Measurements from ENCODE around the gene TEX26.
A peak's percentile ranks its signal among the peaks of the same experiment; 100 is the strongest.

The TEX26 gene

DNA sequence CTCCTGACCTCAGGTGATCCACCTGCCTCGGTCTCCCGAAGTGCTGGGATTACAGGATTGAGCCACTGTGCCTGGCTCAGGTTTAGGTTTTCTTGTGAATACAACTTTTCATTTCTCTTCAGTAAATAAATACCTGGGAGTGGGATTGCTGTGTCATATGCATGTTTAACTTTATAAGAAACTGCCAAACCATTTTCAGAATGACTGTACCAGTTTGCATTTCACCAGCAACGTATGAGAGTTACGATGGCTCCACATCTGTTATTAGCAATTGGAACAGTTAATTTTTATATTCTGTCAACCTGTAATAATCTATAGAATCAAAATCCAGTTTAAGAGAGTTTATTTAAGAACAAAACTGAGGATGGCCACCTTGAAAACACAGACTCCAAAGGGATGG lies 52.2 kb downstream of the TEX26 start:
- Histone ChIP-seq H3K27me3 (no peaks in the 10 kb centered on the region), H3K36me3 (no peaks in the 10 kb centered on the region), H3K4me1 (no peaks in the 10 kb centered on the region), H3K4me3 (ENCODE audit: low read depth, low read length) (no peak overlapping the region), H3K9me3 (no peaks in the 10 kb centered on the region)
- DNase-seq, result no peak
- TF ChIP-seq, protein P1, sequence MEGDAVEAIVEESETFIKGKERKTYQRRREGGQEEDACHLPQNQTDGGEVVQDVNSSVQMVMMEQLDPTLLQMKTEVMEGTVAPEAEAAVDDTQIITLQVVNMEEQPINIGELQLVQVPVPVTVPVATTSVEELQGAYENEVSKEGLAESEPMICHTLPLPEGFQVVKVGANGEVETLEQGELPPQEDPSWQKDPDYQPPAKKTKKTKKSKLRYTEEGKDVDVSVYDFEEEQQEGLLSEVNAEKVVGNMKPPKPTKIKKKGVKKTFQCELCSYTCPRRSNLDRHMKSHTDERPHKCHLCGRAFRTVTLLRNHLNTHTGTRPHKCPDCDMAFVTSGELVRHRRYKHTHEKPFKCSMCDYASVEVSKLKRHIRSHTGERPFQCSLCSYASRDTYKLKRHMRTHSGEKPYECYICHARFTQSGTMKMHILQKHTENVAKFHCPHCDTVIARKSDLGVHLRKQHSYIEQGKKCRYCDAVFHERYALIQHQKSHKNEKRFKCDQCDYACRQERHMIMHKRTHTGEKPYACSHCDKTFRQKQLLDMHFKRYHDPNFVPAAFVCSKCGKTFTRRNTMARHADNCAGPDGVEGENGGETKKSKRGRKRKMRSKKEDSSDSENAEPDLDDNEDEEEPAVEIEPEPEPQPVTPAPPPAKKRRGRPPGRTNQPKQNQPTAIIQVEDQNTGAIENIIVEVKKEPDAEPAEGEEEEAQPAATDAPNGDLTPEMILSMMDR (IDR thresholded peaks at IDR 0.05; ENCODE audit: low read depth, low read length), result no peak

DNA sequence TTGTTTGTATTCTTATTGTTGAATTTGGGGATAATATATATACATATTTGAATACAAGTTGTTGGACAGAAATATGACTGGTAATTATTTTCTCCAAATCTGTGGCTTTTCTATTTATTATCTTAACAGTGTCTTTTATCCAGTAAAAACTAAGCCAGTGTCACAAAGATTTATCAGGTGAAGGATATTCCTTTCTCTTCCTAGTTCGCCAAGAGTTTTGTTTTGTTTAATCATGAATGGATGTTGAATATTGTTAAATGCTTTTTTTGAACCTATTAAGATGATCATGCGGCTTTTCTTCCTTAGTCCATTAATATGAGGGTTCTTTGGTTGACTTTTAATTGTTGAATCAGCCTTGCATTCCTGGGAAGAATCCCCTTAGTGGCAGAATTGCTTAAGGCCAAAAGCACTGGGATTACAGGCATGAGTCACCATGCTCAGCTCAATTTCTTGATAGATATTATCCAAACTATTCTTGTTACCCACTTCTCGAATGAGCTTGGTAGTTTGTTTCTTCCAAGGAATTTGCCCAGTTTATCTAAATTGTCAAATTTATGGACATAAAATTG lies 53.3 kb downstream of the TEX26 start:
- TF ChIP-seq, protein P1 (IDR thresholded peaks at IDR 0.05; ENCODE audit: low read depth, low read length), result no peak
- Histone ChIP-seq H3K4me1 (no peaks in the 10 kb centered on the region), H3K9me3 (no peaks in the 10 kb centered on the region), H3K27me3 (no peaks in the 10 kb centered on the region), H3K4me3 (ENCODE audit: low read depth, low read length) (no peak overlapping the region), H3K36me3 (no peaks in the 10 kb centered on the region)
- DNase-seq, result no peak

DNA sequence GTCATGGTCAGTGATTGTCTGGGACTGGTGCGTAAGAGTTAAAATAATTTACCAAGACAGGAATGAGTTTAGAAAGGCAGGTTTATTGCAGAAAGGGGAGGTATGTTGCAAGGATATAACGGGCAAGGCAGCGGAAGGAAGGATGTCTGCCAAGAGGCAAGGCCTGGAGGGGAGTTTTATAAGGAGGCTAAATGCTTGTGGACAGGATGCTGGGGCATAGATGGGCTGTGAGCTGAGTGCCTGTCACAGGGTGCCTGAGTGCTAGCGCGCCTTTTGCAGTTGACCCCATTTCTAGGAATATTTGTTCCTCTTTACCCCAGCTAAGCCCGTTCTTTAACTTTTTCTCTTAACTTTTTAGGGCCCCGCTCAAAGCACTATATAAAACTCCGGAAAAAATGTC lies 58.7 kb downstream of the TEX26 start:
- H3K36me3 ChIP-seq, result no peaks in the 10 kb centered on the region
- no peaks in the 10 kb centered on the region for H3K4me1 ChIP-seq
- no peaks in the 10 kb centered on the region for H3K9me3 ChIP-seq
- TF ChIP-seq, protein P1 (IDR thresholded peaks at IDR 0.05; ENCODE audit: low read depth, low read length), result no peak
- DNase-seq, result no peak
- no peaks in the 10 kb centered on the region for H3K27me3 ChIP-seq
- no peak overlapping the region for H3K4me3 ChIP-seq (ENCODE audit: low read depth, low read length)

DNA sequence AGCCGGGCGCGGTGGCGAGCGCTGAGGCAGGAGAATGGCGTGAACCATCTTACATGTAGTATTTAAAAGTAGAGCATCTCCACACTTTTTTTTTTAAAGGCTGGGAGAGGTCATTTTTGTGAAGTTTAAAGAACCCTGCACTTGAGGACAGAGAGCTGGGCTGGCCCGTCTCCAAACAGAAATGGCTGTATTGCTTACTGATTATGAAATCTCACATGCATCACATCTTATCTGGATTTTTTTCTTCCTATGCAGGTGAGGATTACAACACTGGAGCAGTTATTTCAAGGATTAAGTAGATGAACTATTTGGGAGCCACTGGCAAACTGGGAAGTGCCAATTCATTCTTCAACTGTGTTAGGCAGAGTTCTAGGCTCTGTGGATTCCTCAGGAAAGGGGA lies 59.5 kb downstream of the TEX26 start:
- Histone ChIP-seq H3K4me1 (no peaks in the 10 kb centered on the region), H3K27me3 (no peaks in the 10 kb centered on the region), H3K4me3 (ENCODE audit: low read depth, low read length) (no peak overlapping the region), H3K36me3 (no peaks in the 10 kb centered on the region), H3K9me3 (no peaks in the 10 kb centered on the region)
- TF ChIP-seq, protein P1 (IDR thresholded peaks at IDR 0.05; ENCODE audit: low read depth, low read length), result no peak
- no peak for DNase-seq

DNA sequence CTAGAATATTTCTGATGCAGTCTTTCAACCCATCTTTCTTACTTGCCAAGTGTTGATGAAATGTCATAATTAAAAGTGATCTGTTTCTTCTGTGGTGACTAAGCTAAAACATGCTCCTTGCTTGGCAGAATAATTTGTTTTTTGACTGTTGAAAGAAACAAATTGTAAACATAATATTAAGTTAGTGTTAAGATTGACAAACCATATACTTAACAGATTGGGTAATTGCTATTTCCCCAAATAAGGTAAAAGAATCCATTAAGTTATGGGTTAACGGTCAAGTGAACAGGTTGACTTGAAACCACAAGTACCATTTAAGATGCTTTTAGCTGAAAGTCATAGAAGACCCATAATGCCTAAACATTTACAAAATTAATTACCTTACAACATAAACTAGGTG lies 62.9 kb downstream of the TEX26 start:
- Histone ChIP-seq H3K27me3 (no peaks in the 10 kb centered on the region), H3K4me3 (ENCODE audit: low read depth, low read length) (no peak overlapping the region), H3K36me3 (no peaks in the 10 kb centered on the region), H3K4me1 (peaks cover 15% of the 10 kb centered on the region), H3K9me3 (no peaks in the 10 kb centered on the region)
- TF ChIP-seq, protein P1 (IDR thresholded peaks at IDR 0.05; ENCODE audit: low read depth, low read length), result no peak
- DNase-seq, result no peak

DNA sequence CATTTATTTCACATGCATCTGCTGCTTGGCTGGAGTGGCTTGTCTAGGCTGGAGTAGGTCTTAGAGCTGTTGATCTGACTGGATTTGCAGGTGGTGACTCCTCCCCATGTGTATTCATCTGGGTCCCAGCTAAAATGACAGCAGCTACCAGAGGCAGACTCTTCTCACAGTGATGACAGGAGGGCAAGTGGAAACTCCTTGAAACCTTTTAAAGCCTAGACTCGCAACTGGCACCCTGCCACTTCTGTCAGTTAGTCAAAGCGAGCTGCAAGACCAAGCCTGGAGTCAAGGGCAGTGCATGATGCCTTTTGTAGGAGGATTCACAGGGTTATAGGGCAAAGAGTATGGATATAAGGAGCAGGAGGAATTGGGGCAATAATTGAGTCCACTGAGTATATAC lies 65.2 kb downstream of the TEX26 start:
- DNase-seq, result peak; percentile 50

More for the DNA sequence above, 65.2 kb downstream of the TEX26 start:
- Histone ChIP-seq H3K4me1 (peaks cover 15% of the 10 kb centered on the region), H3K27me3 (no peaks in the 10 kb centered on the region), H3K9me3 (no peaks in the 10 kb centered on the region), H3K4me3 (ENCODE audit: low read depth, low read length) (peak overlapping the region; percentile 25; the same call in 1 of the 2 replicates), H3K36me3 (no peaks in the 10 kb centered on the region)
- TF ChIP-seq, protein P1 (IDR thresholded peaks at IDR 0.05; ENCODE audit: low read depth, low read length), result no peak

Data from BE2C (cell line).